ENCODE data around the gene FPGS.

DNA sequence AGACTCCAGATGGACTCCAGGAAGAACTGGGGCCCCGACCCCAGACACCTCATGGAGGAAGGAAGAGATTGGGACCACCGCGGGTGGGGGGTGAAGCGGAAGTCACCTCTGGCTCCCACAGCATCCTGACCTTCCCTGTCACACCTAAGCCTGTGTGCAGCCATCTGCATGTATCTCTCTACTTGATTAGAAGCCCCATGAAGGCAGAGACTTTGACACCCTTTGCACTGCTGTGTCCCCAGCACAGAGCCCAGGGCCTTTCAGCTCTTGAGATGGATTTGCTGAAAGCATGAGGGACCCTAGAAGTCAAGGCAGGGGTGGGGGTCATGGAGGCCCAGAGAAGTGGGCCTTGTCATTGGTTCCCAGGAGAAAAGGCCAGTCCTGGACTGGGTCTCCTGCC, 54.6 kb downstream of the FPGS start:
- TF ChIP-seq, protein P1, sequence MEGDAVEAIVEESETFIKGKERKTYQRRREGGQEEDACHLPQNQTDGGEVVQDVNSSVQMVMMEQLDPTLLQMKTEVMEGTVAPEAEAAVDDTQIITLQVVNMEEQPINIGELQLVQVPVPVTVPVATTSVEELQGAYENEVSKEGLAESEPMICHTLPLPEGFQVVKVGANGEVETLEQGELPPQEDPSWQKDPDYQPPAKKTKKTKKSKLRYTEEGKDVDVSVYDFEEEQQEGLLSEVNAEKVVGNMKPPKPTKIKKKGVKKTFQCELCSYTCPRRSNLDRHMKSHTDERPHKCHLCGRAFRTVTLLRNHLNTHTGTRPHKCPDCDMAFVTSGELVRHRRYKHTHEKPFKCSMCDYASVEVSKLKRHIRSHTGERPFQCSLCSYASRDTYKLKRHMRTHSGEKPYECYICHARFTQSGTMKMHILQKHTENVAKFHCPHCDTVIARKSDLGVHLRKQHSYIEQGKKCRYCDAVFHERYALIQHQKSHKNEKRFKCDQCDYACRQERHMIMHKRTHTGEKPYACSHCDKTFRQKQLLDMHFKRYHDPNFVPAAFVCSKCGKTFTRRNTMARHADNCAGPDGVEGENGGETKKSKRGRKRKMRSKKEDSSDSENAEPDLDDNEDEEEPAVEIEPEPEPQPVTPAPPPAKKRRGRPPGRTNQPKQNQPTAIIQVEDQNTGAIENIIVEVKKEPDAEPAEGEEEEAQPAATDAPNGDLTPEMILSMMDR (IDR thresholded peaks at IDR 0.05), result no peak
- no peak for TF ChIP-seq EZH2phosphoT487 (IDR thresholded peaks at IDR 0.05)
- TF ChIP-seq EZH2 (IDR thresholded peaks at IDR 0.05), result no peak
